Gastroesophageal sphincter (tissue), 3 donors: ENCODE results near the gene RBM12.

Experiments
- POLR2A ChIP-seq, 2 donors: fragments of 450-650 bp; IDR thresholded peaks; one replicate each; pipeline ENCODE4 v1.6.1; 2017; ENCODE audit warnings: antibody characterized with exemption in 2 of 2, mild to moderate bottlenecking in 2 of 2, moderate library complexity in 1 of 2
- TF ChIP-seq, protein P1 (sequence below), 4 experiments: fragments of 200-600 bp in 2 of 4; fragments of 450-650 bp in 2 of 4; sonication (generic) in 1 of 4; IDR thresholded peaks; one replicate each; pipeline ENCODE4 v1.5.1; 2017 to 2019; ENCODE audit warnings: antibody characterized with exemption in 4 of 4, mild to moderate bottlenecking in 2 of 4, moderate library complexity in 2 of 4

GRCh38 chr20:35637276-35637675 is 27.4 kb downstream of the RBM12 start:
- TF ChIP-seq, protein P1, sequence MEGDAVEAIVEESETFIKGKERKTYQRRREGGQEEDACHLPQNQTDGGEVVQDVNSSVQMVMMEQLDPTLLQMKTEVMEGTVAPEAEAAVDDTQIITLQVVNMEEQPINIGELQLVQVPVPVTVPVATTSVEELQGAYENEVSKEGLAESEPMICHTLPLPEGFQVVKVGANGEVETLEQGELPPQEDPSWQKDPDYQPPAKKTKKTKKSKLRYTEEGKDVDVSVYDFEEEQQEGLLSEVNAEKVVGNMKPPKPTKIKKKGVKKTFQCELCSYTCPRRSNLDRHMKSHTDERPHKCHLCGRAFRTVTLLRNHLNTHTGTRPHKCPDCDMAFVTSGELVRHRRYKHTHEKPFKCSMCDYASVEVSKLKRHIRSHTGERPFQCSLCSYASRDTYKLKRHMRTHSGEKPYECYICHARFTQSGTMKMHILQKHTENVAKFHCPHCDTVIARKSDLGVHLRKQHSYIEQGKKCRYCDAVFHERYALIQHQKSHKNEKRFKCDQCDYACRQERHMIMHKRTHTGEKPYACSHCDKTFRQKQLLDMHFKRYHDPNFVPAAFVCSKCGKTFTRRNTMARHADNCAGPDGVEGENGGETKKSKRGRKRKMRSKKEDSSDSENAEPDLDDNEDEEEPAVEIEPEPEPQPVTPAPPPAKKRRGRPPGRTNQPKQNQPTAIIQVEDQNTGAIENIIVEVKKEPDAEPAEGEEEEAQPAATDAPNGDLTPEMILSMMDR (IDR thresholded peaks at IDR 0.05) = no peak
- no peak for TF ChIP-seq POLR2A (IDR thresholded peaks at IDR 0.05)
